Keratinocyte (primary cell): ENCODE measurements around the gene DIDO1.

Source experiments
- EZH2 ChIP-seq: IDR thresholded peaks from one replicate; pipeline ENCODE4 v1.6.1; 2012; ENCODE audit warnings: inconsistent platforms, mild to moderate bottlenecking, low read length, moderate library complexity
- TF ChIP-seq, protein P1 (sequence below), 3 experiments: IDR thresholded peaks in 1 of 3; conservative IDR thresholded peaks in 1 of 3; optimal IDR thresholded peaks in 1 of 3; 2 replicates in 2 of 3; 3 replicates in 1 of 3; pipeline versions ENCODE3 to v1.5.1; 2011; ENCODE audit warnings: low read length in 3 of 3, mild to moderate bottlenecking in 3 of 3, moderate library complexity in 2 of 3, control low read depth in 1 of 3, inconsistent platforms in 1 of 3; ENCODE audit not compliant: insufficient read depth in 2 of 3; ENCODE audit errors: extremely low read depth in 1 of 3

DNA sequence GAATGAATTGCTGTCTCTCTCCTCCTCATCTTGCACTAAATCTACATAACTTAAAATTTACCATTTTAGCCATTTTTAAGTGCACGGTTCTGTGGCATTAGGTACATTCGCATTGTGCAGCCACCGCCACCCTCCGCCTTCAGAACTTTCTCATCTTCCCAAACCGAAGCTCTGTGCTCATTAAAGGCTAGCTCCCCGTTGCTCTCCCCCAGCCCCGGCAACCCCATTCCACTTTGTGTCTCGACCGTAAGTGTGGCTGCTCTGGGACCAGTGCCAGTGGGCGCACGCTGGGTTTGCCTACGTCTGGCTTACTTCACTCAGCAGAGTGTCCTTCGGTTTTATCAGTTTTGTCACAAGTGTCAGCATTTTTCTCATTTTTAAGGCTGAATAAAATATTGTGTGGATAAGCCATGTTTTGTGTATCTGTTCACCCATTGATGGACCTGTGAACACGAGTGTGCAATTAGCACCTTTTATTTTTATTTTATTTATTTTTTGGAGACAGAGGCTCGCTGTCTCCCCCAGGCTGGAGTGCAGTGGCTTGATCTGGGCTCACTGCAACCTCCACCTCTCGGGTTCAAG, 43.0 kb upstream of the DIDO1 start:
- TF ChIP-seq, protein P1, sequence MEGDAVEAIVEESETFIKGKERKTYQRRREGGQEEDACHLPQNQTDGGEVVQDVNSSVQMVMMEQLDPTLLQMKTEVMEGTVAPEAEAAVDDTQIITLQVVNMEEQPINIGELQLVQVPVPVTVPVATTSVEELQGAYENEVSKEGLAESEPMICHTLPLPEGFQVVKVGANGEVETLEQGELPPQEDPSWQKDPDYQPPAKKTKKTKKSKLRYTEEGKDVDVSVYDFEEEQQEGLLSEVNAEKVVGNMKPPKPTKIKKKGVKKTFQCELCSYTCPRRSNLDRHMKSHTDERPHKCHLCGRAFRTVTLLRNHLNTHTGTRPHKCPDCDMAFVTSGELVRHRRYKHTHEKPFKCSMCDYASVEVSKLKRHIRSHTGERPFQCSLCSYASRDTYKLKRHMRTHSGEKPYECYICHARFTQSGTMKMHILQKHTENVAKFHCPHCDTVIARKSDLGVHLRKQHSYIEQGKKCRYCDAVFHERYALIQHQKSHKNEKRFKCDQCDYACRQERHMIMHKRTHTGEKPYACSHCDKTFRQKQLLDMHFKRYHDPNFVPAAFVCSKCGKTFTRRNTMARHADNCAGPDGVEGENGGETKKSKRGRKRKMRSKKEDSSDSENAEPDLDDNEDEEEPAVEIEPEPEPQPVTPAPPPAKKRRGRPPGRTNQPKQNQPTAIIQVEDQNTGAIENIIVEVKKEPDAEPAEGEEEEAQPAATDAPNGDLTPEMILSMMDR (optimal IDR thresholded peaks at IDR 0.05 in 1 of 3, IDR thresholded peaks at IDR 0.05 in 1 of 3, conservative IDR thresholded peaks at IDR 0.05 in 1 of 3; ENCODE audit: extremely low read depth in 1 of 3, insufficient read depth in 2 of 3, low read length in 3 of 3): no peak
- no peak for TF ChIP-seq EZH2
